Gastrocnemius medialis (tissue), 4 donors: ENCODE data around the gene CLPTM1L. TPM values are rescaled to one million over a fixed set of nuclear protein-coding genes. Genes with fewer than 3 reads are reported as not detected.
"Not testable (repeated sequence)": the region's sequence is repeated elsewhere in the genome, so short reads cannot be mapped to it uniquely, and the experiment has no call there.

Source experiments
- ATAC-seq, 2 donors: fragments of 150-250 bp; one replicate each; pipeline ENCODE4 v1.9.1; 2016
- DNase-seq, 2 donors: peaks; one replicate each; pipeline ENCODE4 v3.0.0-alpha.2; 2019
- H3K27ac ChIP-seq, 4 donors: fragments of 200-600 bp; sonication (generic); 1 replicate in 1 of 4; 2 replicates in 3 of 4; pipeline ENCODE4 v1.5.1; 2016 to 2018; ENCODE audit warnings: mild to moderate bottlenecking in 2 of 4, moderate library complexity in 1 of 4
- H3K27me3 ChIP-seq, 3 donors: fragments of 200-600 bp; sonication (generic) in 2 of 3; 1 replicate in 1 of 3; 2 replicates in 2 of 3; pipeline versions ENCODE4 v1.5.1 to v1.6.0; 2016 to 2019; ENCODE audit warnings: mild to moderate bottlenecking in 1 of 3, moderate library complexity in 1 of 3
- H3K36me3 ChIP-seq, 2 donors: fragments of 200-600 bp; sonication (generic) in 1 of 2; one replicate each; pipeline ENCODE4 v1.5.1; 2017 to 2018
- H3K4me1 ChIP-seq, 2 donors: fragments of 200-600 bp; sonication (generic) in 1 of 2; one replicate each; pipeline ENCODE4 v1.5.1; 2016 to 2017; ENCODE audit warnings: mild to moderate bottlenecking in 2 of 2
- H3K4me3 ChIP-seq, 4 donors: fragments of 200-600 bp; sonication (generic) in 3 of 4; 1 replicate in 1 of 4; 2 replicates in 3 of 4; pipeline ENCODE4 v1.5.1; 2016 to 2019; ENCODE audit warnings: mild to moderate bottlenecking in 2 of 4
- H3K9me3 ChIP-seq, 3 donors: fragments of 200-600 bp; sonication (generic) in 2 of 3; 1 replicate in 1 of 3; 2 replicates in 2 of 3; pipeline ENCODE4 v1.5.1; 2016 to 2019
- POLR2A ChIP-seq, 2 donors: fragments of 450-650 bp; IDR thresholded peaks; one replicate each; pipeline ENCODE4 v1.6.1; 2017; ENCODE audit warnings: antibody characterized with exemption in 2 of 2, mild to moderate bottlenecking in 2 of 2, moderate library complexity in 2 of 2
- in situ Hi-C, 4 donors: fragments of 200-750 bp; cut with MboI; loops; one replicate each; pipeline versions ENCODE4 v1.15.0 to v1.8.0; 2017; ENCODE audit warnings: low sequenced_read_pairs in 4 of 4
- intact Hi-C: fragments of 100-400 bp; cut with DNase I; formaldehyde crosslinking; loops from one replicate; pipeline ENCODE4 v1.15.1; 2023; ENCODE audit warnings: low total_unique reads
- total RNA-seq, 4 donors: library from RNA; depleted of rRNA; stranded (reverse); fragments of >200 nt; gene quantifications; one replicate each; pipeline versions ENCODE4 v1.1.0 to v1.2.3, GENCODE V29; 2016
- TF ChIP-seq, protein P1 (sequence below), 5 experiments: fragments of 450-650 bp in 3 of 5; fragments of 200-600 bp in 2 of 5; sonication (generic) in 2 of 5; IDR thresholded peaks in 4 of 5; conservative IDR thresholded peaks in 1 of 5; 1 replicate in 4 of 5; 2 replicates in 1 of 5; pipeline ENCODE4 v1.5.1; 2016 to 2019; ENCODE audit warnings: antibody characterized with exemption in 5 of 5, mild to moderate bottlenecking in 3 of 5, moderate library complexity in 3 of 5

The CLPTM1L gene
- total RNA-seq, 4 donors from 2014 or later: 29.4 to 41.0 (median 36.8) TPM

DNA sequence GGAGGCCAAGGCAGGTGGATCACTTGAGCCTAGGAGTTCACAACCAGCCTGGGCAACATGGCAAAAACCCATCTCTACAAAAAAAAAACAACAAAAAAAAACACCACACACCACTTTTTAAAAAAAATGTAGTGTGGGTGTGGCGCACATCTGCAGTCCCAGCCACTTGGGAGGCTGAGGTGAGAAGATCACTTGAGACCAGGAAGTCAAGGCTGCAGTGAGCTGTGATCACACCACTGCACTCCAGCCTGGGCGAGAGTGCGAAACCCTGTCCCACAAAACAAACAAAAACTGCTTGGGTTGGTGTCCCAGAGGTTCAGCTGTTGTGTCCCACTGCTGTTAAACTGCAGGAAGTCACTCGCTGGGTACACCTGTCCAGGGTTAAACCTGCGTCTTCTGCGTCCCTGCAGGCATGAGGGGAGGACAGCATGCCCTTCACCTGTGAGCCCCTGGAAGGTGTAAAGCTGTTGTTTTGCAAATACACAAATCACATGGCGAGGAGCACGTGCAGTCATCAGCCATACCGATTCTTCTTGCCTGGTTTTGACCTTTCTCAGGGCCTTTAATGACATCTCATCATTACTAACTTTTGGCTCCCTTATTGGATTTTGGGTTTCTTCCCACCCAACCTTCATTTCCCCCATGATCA lies 29.3 kb upstream of the CLPTM1L start:
- DNase-seq (no peak), ATAC-seq (no peak)
- H3K4me3 ChIP-seq: no peak overlapping the region
- intact Hi-C loops: no loop called here
- in situ Hi-C loops: no loop called here
- no peaks in the 10 kb centered on the region for H3K36me3 ChIP-seq
- no peaks in the 10 kb centered on the region for H3K4me1 ChIP-seq
- H3K27ac ChIP-seq: no peak overlapping the region
- TF ChIP-seq POLR2A (IDR thresholded peaks at IDR 0.05): no peak
- TF ChIP-seq, protein P1, sequence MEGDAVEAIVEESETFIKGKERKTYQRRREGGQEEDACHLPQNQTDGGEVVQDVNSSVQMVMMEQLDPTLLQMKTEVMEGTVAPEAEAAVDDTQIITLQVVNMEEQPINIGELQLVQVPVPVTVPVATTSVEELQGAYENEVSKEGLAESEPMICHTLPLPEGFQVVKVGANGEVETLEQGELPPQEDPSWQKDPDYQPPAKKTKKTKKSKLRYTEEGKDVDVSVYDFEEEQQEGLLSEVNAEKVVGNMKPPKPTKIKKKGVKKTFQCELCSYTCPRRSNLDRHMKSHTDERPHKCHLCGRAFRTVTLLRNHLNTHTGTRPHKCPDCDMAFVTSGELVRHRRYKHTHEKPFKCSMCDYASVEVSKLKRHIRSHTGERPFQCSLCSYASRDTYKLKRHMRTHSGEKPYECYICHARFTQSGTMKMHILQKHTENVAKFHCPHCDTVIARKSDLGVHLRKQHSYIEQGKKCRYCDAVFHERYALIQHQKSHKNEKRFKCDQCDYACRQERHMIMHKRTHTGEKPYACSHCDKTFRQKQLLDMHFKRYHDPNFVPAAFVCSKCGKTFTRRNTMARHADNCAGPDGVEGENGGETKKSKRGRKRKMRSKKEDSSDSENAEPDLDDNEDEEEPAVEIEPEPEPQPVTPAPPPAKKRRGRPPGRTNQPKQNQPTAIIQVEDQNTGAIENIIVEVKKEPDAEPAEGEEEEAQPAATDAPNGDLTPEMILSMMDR (IDR thresholded peaks at IDR 0.05 in 4 of 5, conservative IDR thresholded peaks at IDR 0.05 in 1 of 5): no peak
- H3K27me3 ChIP-seq: peaks cover 0 to 13% (median 8%) of the 10 kb centered on the region in 3 donors
- no peaks in the 10 kb centered on the region for H3K9me3 ChIP-seq

DNA sequence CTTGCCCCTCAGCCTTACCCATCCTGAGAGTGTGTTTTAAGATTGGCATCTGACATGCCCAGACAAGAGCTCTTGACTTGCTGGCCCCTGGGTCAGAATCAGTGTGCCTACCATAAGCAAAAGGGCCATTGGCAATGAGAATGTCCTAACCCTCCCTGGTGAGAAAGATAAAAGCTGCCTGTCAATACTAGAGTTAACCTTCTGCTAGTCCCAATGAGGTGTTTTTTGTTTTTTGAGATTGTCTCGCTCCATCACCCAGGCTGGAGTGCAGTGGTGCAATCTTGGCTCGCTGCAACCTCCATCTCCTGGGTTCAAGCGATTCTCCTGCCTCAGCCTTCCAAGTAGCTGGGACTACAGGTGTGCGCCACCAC lies 27.1 kb upstream of the CLPTM1L start:
- ATAC-seq, intact Hi-C loops: not testable (repeated sequence)

DNA sequence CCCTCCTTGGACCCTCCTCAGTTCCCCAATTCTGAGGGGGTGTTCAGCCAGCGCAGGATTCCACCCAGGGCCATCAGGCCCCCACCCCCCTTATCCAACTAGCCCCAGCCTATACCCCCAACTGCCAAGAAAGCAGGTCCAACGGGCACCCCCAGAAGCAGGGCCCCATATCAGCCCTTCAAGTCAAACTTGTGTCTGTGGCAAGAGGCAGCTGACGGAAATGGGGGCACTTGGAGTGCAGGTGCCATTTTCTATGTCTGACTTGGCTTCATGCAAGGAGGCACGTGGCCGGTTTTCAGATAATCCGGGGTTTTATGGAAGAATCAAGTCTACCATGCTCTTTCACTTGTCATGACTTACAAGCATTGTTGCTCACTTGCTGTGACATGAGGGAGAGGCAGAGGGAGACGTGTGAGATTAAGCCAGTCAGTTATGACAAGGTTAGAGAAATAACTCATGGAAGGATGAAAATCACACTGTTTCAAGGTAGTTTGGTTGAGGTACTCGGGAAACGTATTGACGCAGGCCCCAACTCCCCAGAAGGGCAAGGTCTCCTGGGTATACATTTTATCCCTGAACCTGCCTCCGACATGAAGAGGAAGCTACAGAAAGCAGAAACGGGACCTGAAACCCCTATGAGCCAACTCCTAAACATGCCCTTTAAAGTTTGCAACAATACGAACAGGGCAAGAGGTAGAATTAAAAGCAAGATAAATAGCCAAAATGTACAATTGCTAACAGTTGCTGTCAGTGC lies 26.5 kb upstream of the CLPTM1L start:
- no peak overlapping the region for H3K27ac ChIP-seq
- DNase-seq (no peak), ATAC-seq (no peak)
- intact Hi-C loops: no loop called here
- H3K36me3 ChIP-seq: no peaks in the 10 kb centered on the region
- TF ChIP-seq POLR2A (IDR thresholded peaks at IDR 0.05): no peak
- TF ChIP-seq, protein P1 (IDR thresholded peaks at IDR 0.05 in 4 of 5, conservative IDR thresholded peaks at IDR 0.05 in 1 of 5): no peak
- H3K27me3 ChIP-seq: peaks cover 5 to 6% (median 6%) of the 10 kb centered on the region in 3 donors
- no peaks in the 10 kb centered on the region for H3K9me3 ChIP-seq
- in situ Hi-C loops: no loop called here
- H3K4me3 ChIP-seq: no peak overlapping the region
- no peaks in the 10 kb centered on the region for H3K4me1 ChIP-seq

More for the DNA sequence above, 27.1 kb upstream of the CLPTM1L start:
- H3K27ac ChIP-seq, H3K27me3 ChIP-seq, H3K4me3 ChIP-seq, DNase-seq, H3K36me3 ChIP-seq, H3K4me1 ChIP-seq, H3K9me3 ChIP-seq, in situ Hi-C loops: not testable (repeated sequence)

DNA sequence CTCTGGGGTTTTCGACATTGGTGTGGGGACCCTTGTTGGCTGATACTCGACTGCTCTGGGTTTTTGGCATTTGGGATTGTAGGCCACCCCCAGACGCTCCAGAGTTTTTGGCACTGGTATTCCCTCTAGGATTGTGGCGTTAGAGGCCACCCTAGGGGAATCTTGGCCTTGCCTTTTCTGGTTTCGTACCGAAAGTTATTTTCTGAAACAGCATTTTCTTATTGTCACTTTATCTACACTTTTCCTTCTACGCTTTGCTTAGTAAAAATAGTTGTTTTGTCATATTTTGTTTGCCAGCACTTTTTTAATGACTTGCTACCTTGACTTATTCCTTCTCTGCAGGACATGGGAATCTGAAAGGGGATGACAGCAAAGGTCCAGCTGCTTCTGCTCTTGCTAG lies 25.1 kb upstream of the CLPTM1L start:
- H3K27ac ChIP-seq: no peak overlapping the region
- in situ Hi-C loops: no loop called here
- no peak for ATAC-seq
- no peak for DNase-seq
- no peaks in the 10 kb centered on the region for H3K36me3 ChIP-seq
- H3K4me1 ChIP-seq: no peaks in the 10 kb centered on the region
- no peak overlapping the region for H3K4me3 ChIP-seq
- TF ChIP-seq, protein P1 (IDR thresholded peaks at IDR 0.05 in 4 of 5, conservative IDR thresholded peaks at IDR 0.05 in 1 of 5): no peak
- no peak for TF ChIP-seq POLR2A (IDR thresholded peaks at IDR 0.05)
- intact Hi-C loops: no loop called here
- peaks cover 6 to 10% (median 9%) of the 10 kb centered on the region in 3 donors for H3K27me3 ChIP-seq
- no peaks in the 10 kb centered on the region for H3K9me3 ChIP-seq

DNA sequence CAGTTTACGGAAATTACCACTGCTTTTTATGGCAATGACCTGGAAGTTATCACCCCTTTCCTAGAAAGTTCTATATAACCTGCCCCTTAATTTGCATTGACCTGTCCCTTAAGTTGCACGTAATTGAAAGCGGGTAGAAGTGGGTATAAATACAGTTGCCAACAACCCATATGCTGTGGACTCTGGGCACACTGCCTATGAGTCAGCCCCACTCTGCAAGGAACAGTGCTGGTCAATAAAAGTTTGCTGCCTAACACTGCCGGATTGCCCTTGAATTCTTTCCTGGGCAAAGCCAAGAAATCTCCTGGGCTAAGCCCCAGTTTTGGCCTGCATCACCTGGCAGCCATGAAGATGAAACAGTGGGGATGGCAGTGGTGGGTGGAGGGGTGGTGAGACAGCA lies 23.9 kb upstream of the CLPTM1L start:
- TF ChIP-seq, protein P1 (IDR thresholded peaks at IDR 0.05 in 4 of 5, conservative IDR thresholded peaks at IDR 0.05 in 1 of 5): no peak
- no peak for TF ChIP-seq POLR2A (IDR thresholded peaks at IDR 0.05)
- Histone ChIP-seq H3K4me3 (no peak overlapping the region), H3K27me3 (peaks cover 6 to 20% (median 12%) of the 10 kb centered on the region in 3 donors), H3K36me3 (no peaks in the 10 kb centered on the region), H3K27ac (no peak overlapping the region), H3K9me3 (no peaks in the 10 kb centered on the region), H3K4me1 (no peaks in the 10 kb centered on the region)
- in situ Hi-C loops: no loop called here
- intact Hi-C loops: no loop called here
- no peak for ATAC-seq
- DNase-seq: no peak
